Ascending aorta (tissue), 2 donors: Measurements from ENCODE around the gene CCDC146. TPM values are rescaled to one million over a fixed set of nuclear protein-coding genes. Genes with fewer than 3 reads are reported as not detected.
"Not testable (repeated sequence)": the region's sequence is repeated elsewhere in the genome, so short reads cannot be mapped to it uniquely, and the experiment has no call there.

ENCODE experiments used
- DNase-seq, 2 donors: peaks; one replicate each; pipeline ENCODE4 v3.0.0-alpha.2; 2019; ENCODE audit warnings: low spot score in 2 of 2
- H3K27ac ChIP-seq, 2 donors: fragments of 200-600 bp; sonication (generic); one replicate each; pipeline ENCODE4 v1.5.1; 2016 to 2017; ENCODE audit warnings: mild to moderate bottlenecking in 1 of 2
- H3K27me3 ChIP-seq: fragments of 200-600 bp; sonication (generic); one replicate; pipeline ENCODE4 v1.5.1; 2017
- H3K36me3 ChIP-seq, 2 donors: fragments of 200-600 bp; sonication (generic); one replicate each; pipeline ENCODE4 v1.5.1; 2016
- H3K4me1 ChIP-seq, 2 donors: fragments of 200-600 bp; sonication (generic); one replicate each; pipeline ENCODE4 v1.5.1; 2016 to 2017; ENCODE audit warnings: mild to moderate bottlenecking in 1 of 2
- H3K4me3 ChIP-seq, 2 donors: fragments of 200-600 bp; sonication (generic); one replicate each; pipeline ENCODE4 v1.5.1; 2016 to 2017; ENCODE audit warnings: mild to moderate bottlenecking in 1 of 2
- H3K9me3 ChIP-seq, 2 donors: fragments of 200-600 bp; sonication (generic); one replicate each; pipeline ENCODE4 v1.5.1; 2016
- intact Hi-C: fragments of 100-400 bp; cut with DNase I; formaldehyde crosslinking; loops from one replicate; pipeline ENCODE4 v1.15.1; 2023
- total RNA-seq: library from RNA; depleted of rRNA; stranded (reverse); fragments of >200 nt; gene quantifications from one replicate; pipeline ENCODE4 v1.1.0, GENCODE V29; 2016
- TF ChIP-seq, protein P1 (sequence below), 3 experiments: fragments of 200-600 bp in 2 of 3; fragments of 450-650 bp in 1 of 3; sonication (generic) in 2 of 3; IDR thresholded peaks; one replicate each; pipeline ENCODE4 v1.5.1; 2016 to 2019; ENCODE audit warnings: antibody characterized with exemption in 3 of 3, mild to moderate bottlenecking in 1 of 3, moderate library complexity in 1 of 3

Gene CCDC146
- total RNA-seq, 1 donor from 2014 or later, result 9.2 TPM

GRCh38 chr7:77112719-77113306, 9.6 kb upstream of the CCDC146 start:
- H3K9me3 ChIP-seq, DNase-seq, H3K36me3 ChIP-seq, H3K27ac ChIP-seq, H3K27me3 ChIP-seq, H3K4me1 ChIP-seq, intact Hi-C loops, H3K4me3 ChIP-seq: not testable (repeated sequence)
- TF ChIP-seq, protein P1, sequence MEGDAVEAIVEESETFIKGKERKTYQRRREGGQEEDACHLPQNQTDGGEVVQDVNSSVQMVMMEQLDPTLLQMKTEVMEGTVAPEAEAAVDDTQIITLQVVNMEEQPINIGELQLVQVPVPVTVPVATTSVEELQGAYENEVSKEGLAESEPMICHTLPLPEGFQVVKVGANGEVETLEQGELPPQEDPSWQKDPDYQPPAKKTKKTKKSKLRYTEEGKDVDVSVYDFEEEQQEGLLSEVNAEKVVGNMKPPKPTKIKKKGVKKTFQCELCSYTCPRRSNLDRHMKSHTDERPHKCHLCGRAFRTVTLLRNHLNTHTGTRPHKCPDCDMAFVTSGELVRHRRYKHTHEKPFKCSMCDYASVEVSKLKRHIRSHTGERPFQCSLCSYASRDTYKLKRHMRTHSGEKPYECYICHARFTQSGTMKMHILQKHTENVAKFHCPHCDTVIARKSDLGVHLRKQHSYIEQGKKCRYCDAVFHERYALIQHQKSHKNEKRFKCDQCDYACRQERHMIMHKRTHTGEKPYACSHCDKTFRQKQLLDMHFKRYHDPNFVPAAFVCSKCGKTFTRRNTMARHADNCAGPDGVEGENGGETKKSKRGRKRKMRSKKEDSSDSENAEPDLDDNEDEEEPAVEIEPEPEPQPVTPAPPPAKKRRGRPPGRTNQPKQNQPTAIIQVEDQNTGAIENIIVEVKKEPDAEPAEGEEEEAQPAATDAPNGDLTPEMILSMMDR (IDR thresholded peaks at IDR 0.05), result peak in 2 of 3 experiments; percentile 10 to 23

- H3K4me3 ChIP-seq, H3K9me3 ChIP-seq, DNase-seq, H3K27ac ChIP-seq, H3K27me3 ChIP-seq, H3K4me1 ChIP-seq, H3K36me3 ChIP-seq: not testable (repeated sequence)
- TF ChIP-seq, protein P1 (IDR thresholded peaks at IDR 0.05), result peak in 2 of 3 experiments; percentile 27 to 43
- intact Hi-C loops, result loop anchor here (5.0 kb wide), 1 partner anchor 72 kb away; the partner anchor contains the start of gene FGL2
Observed at GRCh38 chr7:77125486-77125885, 3.1 kb downstream of the CCDC146 start.

- H3K4me3 ChIP-seq, H3K27me3 ChIP-seq, DNase-seq, H3K36me3 ChIP-seq, H3K27ac ChIP-seq, H3K9me3 ChIP-seq, H3K4me1 ChIP-seq: not testable (repeated sequence)
- intact Hi-C loops, result loop anchor here (5.0 kb wide), 1 partner anchor 70 kb away; the partner anchor contains the start of gene FGL2
Observed at GRCh38 chr7:77127009-77127408, 4.6 kb downstream of the CCDC146 start.

GRCh38 chr7:77128582-77129410, 6.4 kb downstream of the CCDC146 start:
- not testable (repeated sequence) for H3K4me1 ChIP-seq, DNase-seq, H3K9me3 ChIP-seq, H3K27me3 ChIP-seq, H3K36me3 ChIP-seq
- intact Hi-C loops, result loop anchor here (5.0 kb wide), 1 partner anchor 69 kb away; the partner anchor contains the start of gene FGL2
- Histone ChIP-seq H3K4me3 (peak overlapping the region; percentile 45 to 52), H3K27ac (peak overlapping the region; percentile 49 to 76)

DNA sequence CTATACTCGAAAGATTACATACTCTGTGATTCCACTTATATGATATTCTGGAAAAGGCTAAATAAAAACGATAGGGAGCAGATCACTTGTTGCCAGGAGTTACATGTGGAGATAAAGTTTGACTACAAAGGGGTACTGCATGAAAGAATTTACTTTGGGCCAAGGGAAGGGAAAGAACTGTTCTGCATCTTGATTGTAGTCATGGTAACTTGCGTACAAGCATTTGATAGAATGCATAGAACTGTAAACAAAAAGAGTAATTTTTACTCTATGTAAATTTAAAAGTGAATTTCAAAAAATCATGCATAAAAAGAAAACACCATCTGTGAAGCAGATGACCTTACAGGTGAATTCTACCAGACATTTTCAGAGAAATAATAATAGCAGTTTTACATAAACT, 9.4 kb downstream of the CCDC146 start:
- H3K27ac ChIP-seq, H3K36me3 ChIP-seq, DNase-seq, intact Hi-C loops, H3K27me3 ChIP-seq, H3K4me3 ChIP-seq, H3K9me3 ChIP-seq, H3K4me1 ChIP-seq: not testable (repeated sequence)

- H3K4me1 ChIP-seq, H3K27me3 ChIP-seq, H3K4me3 ChIP-seq, H3K36me3 ChIP-seq, H3K27ac ChIP-seq, H3K9me3 ChIP-seq, DNase-seq, intact Hi-C loops: not testable (repeated sequence)
Observed at GRCh38 chr7:77138668-77139067, 16.3 kb downstream of the CCDC146 start.

GRCh38 chr7:77140291-77140690, 17.9 kb downstream of the CCDC146 start:
- intact Hi-C loops, H3K27me3 ChIP-seq: not testable (repeated sequence)

GRCh38 chr7:77152232-77152631, 29.8 kb downstream of the CCDC146 start:
- intact Hi-C loops, H3K27ac ChIP-seq, H3K4me3 ChIP-seq, DNase-seq, H3K36me3 ChIP-seq, H3K4me1 ChIP-seq, H3K27me3 ChIP-seq, H3K9me3 ChIP-seq: not testable (repeated sequence)

More at GRCh38 chr7:77140291-77140690, 17.9 kb downstream of the CCDC146 start:
- not testable (repeated sequence) for H3K4me3 ChIP-seq, H3K4me1 ChIP-seq, DNase-seq, H3K9me3 ChIP-seq, H3K27ac ChIP-seq, H3K36me3 ChIP-seq

DNA sequence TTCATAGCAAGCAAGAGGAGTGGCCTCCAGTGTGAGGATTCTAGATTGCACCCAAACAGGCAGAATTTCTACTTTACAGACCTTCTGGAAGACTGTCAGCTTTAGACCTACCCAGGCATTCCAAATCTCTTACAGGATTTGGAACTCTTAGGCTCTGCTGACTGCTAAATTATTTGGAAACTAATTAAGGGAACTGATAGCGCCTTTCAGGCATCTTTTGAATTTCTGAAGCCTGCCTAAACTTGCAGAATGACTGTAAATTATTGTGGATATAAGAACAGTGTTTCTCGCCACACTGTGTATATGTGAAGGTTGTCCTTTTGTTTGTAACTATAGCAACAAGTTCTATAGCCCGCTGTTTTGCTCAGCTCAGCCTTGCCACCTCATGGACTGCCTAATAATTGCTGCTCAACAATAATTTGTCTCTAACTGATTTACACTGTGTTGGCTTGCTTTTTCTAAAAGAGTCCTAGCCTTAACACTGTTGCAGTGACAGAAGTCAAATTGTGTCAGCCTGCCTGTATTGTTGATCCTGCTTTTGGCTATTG, 32.6 kb downstream of the CCDC146 start:
- H3K27me3 ChIP-seq, H3K9me3 ChIP-seq, intact Hi-C loops, H3K4me3 ChIP-seq, H3K4me1 ChIP-seq, H3K36me3 ChIP-seq, DNase-seq, H3K27ac ChIP-seq: not testable (repeated sequence)

- H3K4me3 ChIP-seq, H3K36me3 ChIP-seq, H3K4me1 ChIP-seq, intact Hi-C loops, H3K9me3 ChIP-seq, H3K27me3 ChIP-seq, DNase-seq, H3K27ac ChIP-seq: not testable (repeated sequence)
Observed at GRCh38 chr7:77155601-77156377, 33.4 kb downstream of the CCDC146 start.

- intact Hi-C loops, H3K9me3 ChIP-seq, H3K36me3 ChIP-seq, H3K27ac ChIP-seq, H3K27me3 ChIP-seq, H3K4me3 ChIP-seq, H3K4me1 ChIP-seq, DNase-seq: not testable (repeated sequence)
Observed at GRCh38 chr7:77157034-77157433, 34.6 kb downstream of the CCDC146 start.
